ENCODE data around the gene MRGPRD.

MRGPRD gene

DNA sequence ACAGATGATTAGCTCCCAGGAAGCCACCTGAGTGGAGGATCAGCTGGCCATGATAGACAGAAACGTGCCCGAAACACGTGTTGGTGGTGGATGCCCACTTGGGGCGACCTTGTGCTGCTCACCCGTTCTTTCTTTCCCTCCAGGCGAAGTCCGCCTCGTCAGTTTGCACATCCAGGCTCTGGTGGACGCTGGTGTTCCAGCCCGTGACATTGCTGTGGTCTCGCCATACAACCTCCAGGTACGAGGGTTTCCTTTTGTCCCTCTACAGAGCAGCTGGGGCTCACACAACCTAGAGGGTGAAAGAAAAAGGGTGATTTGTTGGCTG lies 46.5 kb downstream of the MRGPRD start:
- TF ChIP-seq CTCF (IDR thresholded peaks at IDR 0.05; ENCODE audit: low read depth, low read length, missing control alignments), result no peak
- DNase-seq (ENCODE audit: low read depth), result no peak
- H3K4me3 ChIP-seq (ENCODE audit: low read depth, low read length), result no peak overlapping the region

DNA sequence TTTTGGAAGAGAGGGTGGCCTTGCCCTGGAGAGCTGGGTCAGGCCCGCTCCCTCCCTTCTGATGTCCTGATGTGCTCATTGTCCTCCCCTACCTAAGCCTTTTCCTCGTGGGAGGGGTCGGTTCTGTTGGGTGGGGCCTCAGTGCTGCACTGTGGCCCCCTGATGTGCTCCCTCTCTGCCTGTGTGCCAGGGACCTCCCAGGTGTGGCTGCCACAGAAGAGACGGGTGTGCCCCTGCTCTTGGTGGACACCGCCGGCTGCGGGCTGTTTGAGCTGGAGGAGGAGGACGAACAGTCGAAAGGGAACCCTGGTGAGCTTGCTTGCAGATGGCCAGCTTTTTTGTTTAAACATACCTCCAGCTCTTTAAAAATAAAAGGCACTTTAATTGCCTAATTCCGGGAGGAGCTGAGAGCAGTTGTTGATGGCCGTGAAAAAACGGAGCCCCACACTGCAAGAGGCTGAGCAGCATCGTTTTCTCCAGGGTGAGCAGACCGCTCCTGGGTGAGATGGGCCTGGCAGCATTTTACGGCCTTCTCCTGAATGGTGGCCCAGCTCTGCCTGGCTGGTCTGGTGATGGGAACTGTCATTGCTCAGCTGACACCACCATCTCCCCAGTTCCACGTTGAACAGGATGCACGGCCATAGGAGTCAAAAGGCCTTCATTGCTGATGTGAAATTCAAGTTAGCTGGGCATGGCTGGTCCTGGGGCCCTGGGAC lies 47.0 kb downstream of the MRGPRD start:
- TF ChIP-seq CTCF (IDR thresholded peaks at IDR 0.05; ENCODE audit: low read depth, low read length, missing control alignments), result no peak
- DNase-seq (ENCODE audit: low read depth), result no peak
- no peak overlapping the region for H3K4me3 ChIP-seq (ENCODE audit: low read depth, low read length)

DNA sequence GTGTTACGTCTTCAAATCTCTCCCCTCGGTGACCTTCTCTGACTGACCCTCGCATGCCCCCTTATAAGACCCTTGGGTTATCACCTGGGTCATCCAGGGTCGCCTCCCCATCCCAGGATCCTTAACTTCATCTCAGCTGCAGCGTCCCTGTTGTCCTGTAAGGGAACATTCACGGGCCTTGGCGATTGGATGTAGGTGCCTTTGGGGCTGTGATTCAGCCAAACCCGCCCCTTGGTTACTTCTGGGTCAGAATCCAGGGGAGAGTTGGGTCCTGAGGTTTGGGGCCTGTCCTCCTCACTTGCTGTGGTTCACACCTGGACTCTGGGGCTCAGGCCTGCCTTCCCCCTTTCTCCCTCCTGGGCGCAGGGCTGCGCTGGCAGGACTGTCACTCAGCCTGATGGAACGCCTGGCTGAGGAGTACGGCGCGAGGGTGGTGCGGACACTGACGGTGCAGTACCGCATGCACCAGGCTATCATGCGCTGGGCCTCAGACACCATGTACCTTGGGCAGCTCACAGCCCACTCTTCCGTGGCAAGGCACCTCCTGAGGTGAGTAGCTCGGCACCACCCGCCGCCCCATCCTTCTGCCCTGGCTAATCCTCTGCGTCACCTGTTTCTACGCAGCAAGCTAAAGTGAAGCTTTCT lies 47.7 kb downstream of the MRGPRD start:
- no peak overlapping the region for H3K4me3 ChIP-seq (ENCODE audit: low read depth, low read length)
- no peak for DNase-seq (ENCODE audit: low read depth)
- no peak for TF ChIP-seq CTCF (IDR thresholded peaks at IDR 0.05; ENCODE audit: low read depth, low read length, missing control alignments)

DNA sequence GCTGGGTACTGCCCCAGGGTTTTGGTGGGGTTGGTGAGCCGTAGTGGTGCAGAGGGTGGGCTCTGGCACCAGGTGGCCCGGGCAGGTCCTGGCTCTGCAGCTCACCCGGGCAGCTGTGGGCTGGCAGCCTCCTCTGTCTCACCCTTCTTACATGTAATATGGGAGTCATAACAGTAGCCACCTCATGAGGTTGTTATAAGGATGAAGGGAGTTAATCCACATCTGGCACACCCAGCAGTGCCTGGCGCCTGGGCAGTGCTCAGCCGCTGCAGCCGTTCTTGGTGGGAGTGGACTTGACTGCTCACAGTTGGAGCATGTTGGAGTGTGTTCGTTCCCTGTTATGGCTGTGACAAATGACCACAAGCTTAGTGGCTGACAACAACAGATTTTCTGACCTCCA lies 48.4 kb downstream of the MRGPRD start:
- TF ChIP-seq CTCF (IDR thresholded peaks at IDR 0.05; ENCODE audit: low read depth, low read length, missing control alignments), result no peak
- no peak for DNase-seq (ENCODE audit: low read depth)
- H3K4me3 ChIP-seq (ENCODE audit: low read depth, low read length), result no peak overlapping the region

- no peak overlapping the region for H3K4me3 ChIP-seq (ENCODE audit: low read depth, low read length)
- TF ChIP-seq CTCF (IDR thresholded peaks at IDR 0.05; ENCODE audit: low read depth, low read length, missing control alignments), result no peak
Observed at GRCh38 chr11:68931911-68932310, 48.9 kb downstream of the MRGPRD start.

DNA sequence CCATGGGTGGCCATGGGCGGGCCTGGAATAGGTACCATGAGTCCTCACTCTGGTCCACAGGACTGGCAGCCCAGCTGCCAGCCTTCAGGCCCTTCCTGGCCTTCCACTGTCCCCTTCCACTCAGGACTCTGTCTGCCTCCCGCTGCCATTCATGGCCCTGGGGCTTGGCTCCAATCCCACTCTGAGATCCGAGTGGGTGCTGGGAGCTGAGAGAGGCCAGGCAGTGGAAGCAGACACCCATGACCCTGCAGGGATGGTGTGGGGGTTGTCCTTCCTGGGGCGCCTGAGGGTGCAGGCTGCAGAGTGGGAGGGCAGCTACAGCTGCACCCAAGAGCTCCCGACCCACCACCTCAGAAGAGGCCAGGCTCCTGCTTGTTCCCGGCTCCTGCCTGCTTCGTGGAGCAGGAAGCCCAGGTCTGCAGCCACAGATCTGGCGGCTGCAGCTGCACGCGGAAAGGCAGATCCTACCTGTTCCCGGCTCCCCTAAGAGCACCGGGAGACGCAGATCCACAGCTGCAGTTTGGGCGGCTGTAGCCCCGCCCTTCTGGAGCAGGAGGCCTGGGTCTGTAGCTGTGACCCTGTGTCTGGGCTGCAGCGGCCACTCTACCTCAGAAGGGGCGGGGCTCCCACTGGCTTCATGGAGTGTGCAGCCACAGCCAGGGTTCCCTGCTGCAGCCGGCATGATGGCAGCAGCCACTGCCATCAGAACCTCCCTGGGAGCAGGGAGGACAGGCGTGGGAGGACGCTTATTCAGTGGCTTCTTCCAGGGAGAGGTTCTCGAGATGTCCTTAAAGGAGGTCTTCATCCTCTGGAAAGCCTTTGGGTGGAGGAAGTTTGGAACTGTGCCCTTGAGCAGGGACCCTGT lies 49.6 kb downstream of the MRGPRD start:
- no peak for TF ChIP-seq CTCF (IDR thresholded peaks at IDR 0.05; ENCODE audit: low read depth, low read length, missing control alignments)
- no peak overlapping the region for H3K4me3 ChIP-seq (ENCODE audit: low read depth, low read length)
- no peak for DNase-seq (ENCODE audit: low read depth)

More at GRCh38 chr11:68931911-68932310, 48.9 kb downstream of the MRGPRD start:
- no peak for DNase-seq (ENCODE audit: low read depth)
